ENCODE measurements around the gene SYK.

GRCh38 chr9:90861380-90861779 lies 59.8 kb downstream of the SYK start:
- TF ChIP-seq CTCF (conservative IDR thresholded peaks at IDR 0.05 in 1 of 2, IDR thresholded peaks at IDR 0.05 in 1 of 2; ENCODE audit: extremely low read depth in 1 of 2, insufficient read depth in 1 of 2, low read depth in 1 of 2, low read length in 2 of 2) (no peak), EZH2 (IDR thresholded peaks at IDR 0.05; ENCODE audit: borderline replicate concordance, low read length) (no peak)

Measured in mammary epithelial cell (primary cell).